ENCODE measurements around the gene ARHGDIA.
A peak's percentile ranks its signal among the peaks of the same experiment; 100 is the strongest.
"Not testable (repeated sequence)": the region's sequence is repeated elsewhere in the genome, so short reads cannot be mapped to it uniquely, and the experiment has no call there.

Gene ARHGDIA

GRCh38 chr17:81842725-81843504, 28.2 kb downstream of the ARHGDIA start:
- DNase-seq (ENCODE audit: low spot score) = no peak

DNA sequence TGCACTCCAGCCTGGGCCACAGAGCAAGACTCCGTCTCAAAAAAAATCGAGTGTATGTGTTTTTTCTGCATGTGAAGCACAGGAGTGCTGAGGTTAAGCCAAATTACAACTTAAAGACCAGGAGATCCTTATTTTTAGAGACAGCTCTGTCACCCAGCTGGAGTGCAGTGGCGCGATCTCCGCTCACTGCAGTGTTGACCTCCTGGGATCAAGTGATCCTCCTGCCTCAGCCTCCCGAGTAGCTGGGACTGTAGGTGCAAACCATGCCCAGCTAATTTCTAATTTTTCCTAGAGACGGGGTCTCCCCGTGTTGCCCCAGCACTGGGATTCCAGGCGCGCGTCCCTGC, 28.8 kb downstream of the ARHGDIA start:
- DNase-seq (ENCODE audit: low spot score) = no peak

- DNase-seq (ENCODE audit: low spot score) = no peak
These were observed 29.3 kb downstream of the ARHGDIA start for GRCh38 chr17:81841866-81842265.

GRCh38 chr17:81840826-81841778, 30.0 kb downstream of the ARHGDIA start:
- no peak for DNase-seq (ENCODE audit: low spot score)

DNA sequence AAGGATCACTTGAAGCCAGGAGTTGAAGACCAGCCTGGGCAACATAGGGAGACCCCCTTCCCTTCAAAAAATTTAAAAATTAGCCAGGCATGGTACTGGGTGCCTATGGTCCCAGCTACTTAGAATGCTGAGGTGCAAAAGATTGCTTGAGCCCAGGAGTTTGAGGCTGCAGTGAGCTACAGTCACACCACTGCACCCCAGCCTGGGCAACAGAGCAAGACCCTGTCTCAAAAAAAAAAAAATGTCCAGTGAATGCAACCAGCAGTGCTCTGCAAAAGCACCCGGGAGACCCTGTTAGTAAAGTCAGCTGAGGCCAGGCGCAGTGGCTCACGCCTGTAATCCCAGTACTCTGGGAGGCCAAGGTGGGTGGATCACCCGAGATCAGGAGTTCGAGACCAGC, 31.1 kb downstream of the ARHGDIA start:
- DNase-seq (ENCODE audit: low spot score) = not testable (repeated sequence)

- DNase-seq (ENCODE audit: low spot score) = no peak
These were observed 31.8 kb downstream of the ARHGDIA start for GRCh38 chr17:81839301-81839700.

- DNase-seq (ENCODE audit: low spot score) = no peak
These were observed 32.3 kb downstream of the ARHGDIA start for GRCh38 chr17:81838753-81839255.

DNA sequence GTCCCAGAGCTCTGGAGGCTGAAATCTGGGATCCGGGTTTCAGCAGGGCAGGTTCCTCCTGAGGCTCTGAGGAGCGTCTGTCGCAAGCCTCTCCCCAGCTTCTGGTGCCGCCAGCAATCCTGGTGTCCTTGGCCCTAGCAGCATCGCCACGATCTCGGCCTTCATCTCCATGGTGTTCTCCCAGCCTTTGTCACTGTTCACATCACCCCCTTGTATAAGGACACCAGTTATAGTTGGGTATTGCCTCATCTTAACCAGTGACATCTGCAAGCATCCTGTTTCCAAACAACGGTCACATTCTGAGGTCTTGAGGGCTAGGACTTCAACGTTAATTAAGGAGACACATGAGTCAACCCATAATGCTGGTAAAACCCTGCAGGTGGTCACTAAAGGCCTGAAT, 33.5 kb downstream of the ARHGDIA start:
- no peak for DNase-seq (ENCODE audit: low spot score)

DNA sequence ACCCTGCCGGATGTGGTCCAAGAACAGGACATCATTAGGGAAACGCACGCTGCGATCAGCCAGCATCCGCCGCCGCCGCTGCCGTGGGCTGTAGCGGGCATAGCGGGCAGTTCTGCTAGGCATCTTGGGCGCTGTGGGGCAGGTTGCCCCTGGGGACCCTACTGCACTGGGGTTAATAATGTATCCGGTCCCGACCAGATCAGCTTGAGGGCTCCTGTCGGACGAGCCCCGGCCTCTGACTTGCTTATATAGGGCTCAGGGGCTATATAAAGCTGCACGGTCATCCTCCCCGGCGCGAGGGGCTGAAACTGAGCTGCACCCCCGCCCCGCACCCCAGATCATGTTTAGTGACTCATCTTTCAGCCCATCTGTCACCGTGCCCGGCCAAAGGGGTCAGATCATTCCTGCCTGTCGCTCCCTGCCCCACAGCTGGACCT, 36.3 kb downstream of the ARHGDIA start, which contains the start of gene PPP1R27:
PPP1R27 (minus strand) TSS at position 220 of the 437 bp plus-strand sequence; CDS start at position 123, 97 bp downstream.
- DNase-seq (ENCODE audit: low spot score) = no peak

DNA sequence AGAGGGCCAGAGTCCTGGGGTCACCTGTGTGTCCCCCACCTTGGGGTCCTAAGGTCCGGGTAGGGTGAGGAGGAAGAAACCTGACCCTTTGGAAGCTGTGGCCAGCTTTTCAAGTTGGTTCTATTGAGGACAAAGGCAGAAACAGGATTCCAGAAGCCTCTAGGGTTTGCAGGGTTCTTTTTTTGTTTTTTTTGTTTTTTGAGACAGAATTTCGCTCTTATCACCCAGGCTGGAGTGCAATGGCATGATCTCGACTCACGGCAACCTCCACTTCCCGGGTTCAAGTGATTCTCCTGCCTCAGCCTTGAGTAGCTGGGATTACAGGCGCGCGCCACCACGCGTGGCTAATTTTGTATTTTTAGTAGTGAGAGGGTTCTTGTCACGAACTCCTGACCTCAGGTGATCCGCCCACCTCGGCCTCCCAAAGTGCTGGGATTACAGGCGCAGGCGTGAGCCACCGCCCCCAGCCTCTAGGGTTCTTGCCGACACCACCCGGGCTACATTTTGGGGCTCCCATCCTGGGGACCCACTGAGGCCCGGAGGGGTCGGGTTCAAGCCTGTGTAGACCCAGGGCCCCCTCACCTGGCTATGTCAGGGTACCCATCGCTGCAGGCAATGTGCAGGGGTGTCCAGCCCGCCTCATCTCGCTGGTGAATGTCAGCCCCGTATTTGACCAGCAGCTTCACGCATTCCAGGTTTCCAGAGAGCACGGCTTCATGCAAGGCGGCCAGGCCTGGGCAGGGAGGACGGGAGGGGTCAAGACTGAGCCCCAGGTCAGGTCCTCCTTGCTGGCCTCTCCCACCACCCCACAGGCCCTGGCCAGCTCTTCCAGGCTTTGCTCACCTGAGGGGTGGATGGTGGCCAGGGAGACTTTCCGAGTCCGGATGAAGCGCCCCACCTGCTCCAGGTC, 37.0 kb downstream of the ARHGDIA start:
- DNase-seq (ENCODE audit: low spot score) = no peak

DNA sequence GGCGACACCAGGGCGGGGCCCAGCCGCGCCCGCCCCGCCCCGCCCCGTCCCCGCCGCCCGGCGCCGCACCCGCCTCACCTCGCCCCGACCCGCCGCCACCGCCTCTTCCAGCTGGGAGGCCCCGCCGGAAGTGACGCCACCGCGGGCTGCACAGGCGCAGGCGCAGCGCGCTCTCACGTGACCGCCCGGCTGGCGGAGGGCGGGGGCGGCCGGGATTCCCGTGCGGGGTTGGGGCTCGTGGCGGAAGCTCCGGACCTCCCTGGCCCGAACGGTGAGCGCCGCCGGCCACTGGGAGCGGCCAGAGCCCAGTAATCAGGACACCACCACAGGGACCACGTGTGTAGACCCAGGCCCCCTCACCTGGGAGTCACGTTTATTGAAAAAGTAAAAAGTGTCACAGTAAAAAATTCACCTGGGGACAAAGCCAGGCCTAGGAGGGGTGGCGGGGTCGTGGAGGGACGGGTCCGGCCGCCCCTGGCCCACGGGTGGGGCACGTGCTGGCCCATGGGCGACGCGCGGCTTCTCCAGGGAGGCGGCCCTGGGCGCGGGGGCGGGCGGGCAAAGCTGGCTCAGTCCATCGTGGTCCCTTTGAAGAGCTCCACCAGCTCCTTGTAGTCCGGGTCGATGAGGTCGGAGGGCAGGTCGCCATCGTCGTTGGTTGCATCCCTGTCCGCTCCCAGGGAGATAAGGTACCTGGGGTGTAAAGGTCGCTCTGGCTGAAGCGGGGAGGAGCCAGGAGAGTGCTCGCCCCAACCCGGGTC, 37.8 kb downstream of the ARHGDIA start, which contains the start of gene MCRIP1:
MCRIP1 (minus strand) TSS at position 132 of the 761 bp plus-strand sequence. CDS start 8,785 bp downstream, outside the sequence.
- DNase-seq (ENCODE audit: low spot score) = peak; percentile 92

GRCh38 chr17:81832608-81833159, 38.5 kb downstream of the ARHGDIA start:
- no peak for DNase-seq (ENCODE audit: low spot score)

DNA sequence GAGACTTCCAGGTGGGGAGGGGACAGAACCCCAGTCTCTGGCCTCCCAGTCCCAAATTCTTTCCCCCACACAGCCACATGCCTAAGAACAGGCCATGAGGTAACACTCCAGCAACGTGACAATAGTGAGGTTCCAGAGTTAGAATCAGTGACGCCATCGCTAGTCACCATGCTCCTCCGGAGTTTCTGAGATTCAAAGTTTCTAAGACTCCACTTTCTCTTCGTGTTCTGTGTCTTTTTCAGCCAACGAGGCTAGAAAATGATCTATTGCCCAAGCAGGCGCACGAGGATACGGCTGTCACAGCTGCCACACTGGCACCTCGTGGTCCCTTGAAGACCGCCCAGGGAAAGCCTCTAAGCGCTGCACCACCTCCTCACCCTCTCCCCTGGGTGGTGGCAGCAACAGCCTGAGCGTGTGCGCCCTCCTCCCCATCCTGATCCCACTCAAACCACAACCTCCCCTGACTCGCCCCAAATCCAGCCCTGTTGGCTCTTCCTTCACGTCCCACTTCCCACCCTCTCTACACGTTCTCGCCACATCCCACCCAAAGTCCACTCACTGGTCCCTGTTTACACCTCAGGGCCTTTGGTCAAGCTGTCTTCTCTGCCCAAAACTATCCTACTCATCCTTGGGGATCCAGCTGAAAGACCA, 39.1 kb downstream of the ARHGDIA start:
- peak; percentile 32 for DNase-seq (ENCODE audit: low spot score)

- no peak for DNase-seq (ENCODE audit: low spot score)
These were observed 39.6 kb downstream of the ARHGDIA start for GRCh38 chr17:81831563-81831956.

DNA sequence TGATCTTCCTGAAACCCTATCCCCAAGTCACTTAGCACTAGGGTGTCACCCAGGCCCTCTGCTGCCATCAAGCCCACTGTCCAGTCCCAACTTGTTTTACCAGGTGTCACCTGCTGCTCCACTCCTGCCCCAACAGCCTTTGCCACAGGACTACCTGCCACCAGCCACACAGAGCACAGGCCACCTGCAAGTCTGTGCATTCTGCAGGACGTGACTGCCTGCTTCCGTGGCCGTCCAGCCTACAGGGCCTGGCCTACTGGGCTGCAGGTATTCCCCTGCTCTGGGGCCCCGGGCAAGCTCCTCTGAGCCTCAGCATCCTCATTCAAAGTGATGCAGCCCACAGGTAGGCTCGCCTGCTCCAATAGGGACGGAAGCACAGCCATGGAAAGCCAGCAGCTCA, 41.3 kb downstream of the ARHGDIA start:
- no peak for DNase-seq (ENCODE audit: low spot score)

GRCh38 chr17:81828656-81829055, 42.5 kb downstream of the ARHGDIA start:
- DNase-seq (ENCODE audit: low spot score) = no peak

GRCh38 chr17:81825841-81826466, 45.2 kb downstream of the ARHGDIA start:
- peak; percentile 46 for DNase-seq (ENCODE audit: low spot score)

GRCh38 chr17:81824595-81824994, 46.5 kb downstream of the ARHGDIA start:
- DNase-seq (ENCODE audit: low spot score) = no peak

DNA sequence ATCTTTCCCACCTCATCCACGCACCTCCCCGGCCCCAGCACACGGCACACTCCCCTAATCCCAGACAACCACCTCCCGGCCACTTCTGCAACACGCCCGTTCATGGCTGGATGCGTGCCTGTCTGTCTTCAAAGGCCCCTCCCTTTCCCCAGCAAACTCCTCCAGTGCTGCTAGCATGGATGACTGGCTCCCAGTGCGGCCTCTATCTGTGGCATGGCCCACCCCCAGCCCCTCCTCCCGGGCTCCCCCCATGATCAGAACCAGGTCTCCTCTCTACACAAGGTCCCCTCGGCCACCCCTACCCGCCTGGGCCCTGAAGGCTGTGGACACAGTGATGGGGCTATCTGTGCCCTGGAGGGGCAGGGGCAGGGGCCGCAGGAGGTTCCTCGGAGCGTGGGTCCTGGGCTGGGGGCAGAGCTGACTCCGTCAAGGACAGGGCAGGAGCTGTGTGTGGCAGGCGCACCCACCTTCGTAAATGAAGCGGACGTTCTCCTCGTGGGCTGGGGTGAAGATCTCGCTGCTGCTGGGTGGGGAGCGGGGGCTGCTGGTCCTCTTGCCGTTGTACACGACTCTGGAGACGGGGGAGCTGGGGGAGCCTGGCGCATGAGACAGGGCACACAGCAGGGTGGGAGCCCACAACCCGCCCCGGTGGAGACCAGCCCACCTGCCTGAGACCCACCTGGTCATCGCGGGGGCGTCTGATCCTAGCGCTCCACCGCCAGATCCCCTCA, 47.2 kb downstream of the ARHGDIA start:
- no peak for DNase-seq (ENCODE audit: low spot score)

Data from SW480 (cell line).